Measurements from ENCODE around the gene RNF144A. TPM values are rescaled to one million over a fixed set of nuclear protein-coding genes. Genes with fewer than 3 reads are reported as not detected.

The RNF144A gene
- total RNA-seq, 1 experiment from 2014 or later, result 10.6 TPM

GRCh38 chr2:6942848-6943247, 25.6 kb downstream of the RNF144A start:
- H3K27ac ChIP-seq (ENCODE audit: insufficient read length, low read depth, low read length), result no peak overlapping the region
- no peaks in the 10 kb centered on the region for H3K9me3 Mint-ChIP-seq
- no peak for DNase-seq

More at GRCh38 chr2:6942848-6943247, 25.6 kb downstream of the RNF144A start:
- Histone ChIP-seq H2AFZ (ENCODE audit: low read length) (no peak overlapping the region), H2AK5ac (ENCODE audit: insufficient read length, low read length) (no peak overlapping the region), H2BK12ac (ENCODE audit: insufficient read length, low read depth, low read length) (no peak overlapping the region), H3K18ac (ENCODE audit: insufficient read length, low read depth, low read length) (no peak overlapping the region), H3K79me1 (ENCODE audit: insufficient read depth, low read depth, low read length, poor library complexity, severe bottlenecking) (peaks cover 2% of the 10 kb centered on the region), H2BK120ac (ENCODE audit: low read depth, low read length, poor library complexity, severe bottlenecking) (no peak overlapping the region), H3T11ph (ENCODE audit: low read length) (no peak overlapping the region), H2BK20ac (ENCODE audit: low read depth, low read length, poor library complexity, severe bottlenecking) (no peak overlapping the region), H4K20me1 (ENCODE audit: control insufficient read depth, insufficient read depth, insufficient read length) (no peaks in the 10 kb centered on the region), H3K14ac (ENCODE audit: insufficient read depth, low read length) (no peak overlapping the region), H3K79me2 (ENCODE audit: insufficient read depth, low read length) (peaks cover 2% of the 10 kb centered on the region; the same call in 1 of the 2 replicates), H3K9ac (ENCODE audit: extremely low read depth, insufficient read length, low read length) (no peak overlapping the region), H3K9me3 (ENCODE audit: control insufficient read depth, low read depth, low read length) (no peaks in the 10 kb centered on the region), H2BK5ac (ENCODE audit: insufficient read length, low read length) (no peak overlapping the region), H4K5ac (ENCODE audit: insufficient read length, low read depth, low read length) (no peak overlapping the region), H3K27me3 (ENCODE audit: insufficient read depth, low read length) (no peaks in the 10 kb centered on the region), H4K8ac (replicated peaks; ENCODE audit: insufficient read length, low read depth, low read length) (no peak overlapping the region), H3K23ac (ENCODE audit: insufficient read length, low read depth, low read length) (no peak overlapping the region), H3K23me2 (ENCODE audit: insufficient read length, low read depth, low read length, poor library complexity, severe bottlenecking) (peaks cover 3% of the 10 kb centered on the region), H3K56ac (ENCODE audit: insufficient read length, low read depth, low read length) (no peak overlapping the region), H2BK15ac (ENCODE audit: low read depth, low read length) (no peak overlapping the region), H3K4me2 (ENCODE audit: insufficient read depth, insufficient read length, low read length) (no peak overlapping the region), H3K4ac (ENCODE audit: low read depth, low read length) (no peak overlapping the region), H4K91ac (ENCODE audit: insufficient read length, low read depth, low read length) (no peak overlapping the region), H3K4me1 (ENCODE audit: insufficient read depth, low read length) (peaks cover 4% of the 10 kb centered on the region; the same call in 1 of the 2 replicates)
- Mint-ChIP-seq H3K27me3 (ENCODE audit: low read depth) (no peaks in the 10 kb centered on the region; the same call in 1 of the 2 replicates), H3K4me3 (no peak overlapping the region), H3K27ac (no peak overlapping the region), H3K4me1 (peaks cover 20 to 32% of the 10 kb centered on the region in 2 experiments), H3K36me3 (ENCODE audit: insufficient read depth in 1 of 3, low read depth in 3 of 3) (peaks cover 17 to 24% (median 23%) of the 10 kb centered on the region in 3 experiments)
- WGBS (ENCODE audit: extremely low coverage, insufficient read length, low lambda C conversion rate), result no CpG with 5 or more reads among the region's 8 CpGs
- TF ChIP-seq CTCF (conservative IDR thresholded peaks at IDR 0.05), result no peak

Measured in H9 (cell line).